Measurements from ENCODE around the gene CELSR1.

The CELSR1 gene

DNA sequence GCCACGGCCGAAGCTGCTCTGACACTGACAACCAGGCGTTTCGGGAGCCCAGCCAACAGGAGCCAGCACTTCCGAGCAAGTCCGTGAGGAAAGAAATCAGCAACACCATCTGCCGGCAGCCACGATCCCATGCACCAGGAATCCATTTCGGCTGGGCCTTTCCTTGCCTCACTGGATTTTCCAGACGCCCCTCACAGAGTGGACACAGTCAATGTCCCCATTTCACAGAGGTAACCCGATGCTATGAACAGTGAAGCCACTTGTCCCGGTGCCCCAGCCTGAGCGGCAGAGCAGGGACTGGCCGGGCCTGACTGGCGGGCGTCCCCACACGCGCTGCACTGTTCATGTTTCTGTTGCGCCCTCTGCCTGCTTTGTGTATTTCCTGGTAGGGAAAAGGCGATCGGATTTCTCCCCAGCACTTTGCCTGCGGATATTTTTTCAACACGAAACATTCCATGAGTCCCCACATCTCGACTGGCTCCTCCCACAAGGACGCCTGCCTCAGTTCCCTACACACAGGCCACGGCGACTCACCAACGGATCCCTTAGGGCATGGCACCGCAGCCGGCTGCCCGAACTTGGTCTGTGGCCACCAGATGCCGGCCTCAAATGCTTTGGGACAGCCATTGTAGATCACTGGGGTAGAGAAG is 146.6 kb downstream of the CELSR1 start:
- in situ Hi-C loops (cut with MboI; ENCODE audit: low pct_unique_long_range_greater_than_20kb, low sequenced_read_pairs, unreplicated experiment) = no loop called here
- TF ChIP-seq, protein P1, sequence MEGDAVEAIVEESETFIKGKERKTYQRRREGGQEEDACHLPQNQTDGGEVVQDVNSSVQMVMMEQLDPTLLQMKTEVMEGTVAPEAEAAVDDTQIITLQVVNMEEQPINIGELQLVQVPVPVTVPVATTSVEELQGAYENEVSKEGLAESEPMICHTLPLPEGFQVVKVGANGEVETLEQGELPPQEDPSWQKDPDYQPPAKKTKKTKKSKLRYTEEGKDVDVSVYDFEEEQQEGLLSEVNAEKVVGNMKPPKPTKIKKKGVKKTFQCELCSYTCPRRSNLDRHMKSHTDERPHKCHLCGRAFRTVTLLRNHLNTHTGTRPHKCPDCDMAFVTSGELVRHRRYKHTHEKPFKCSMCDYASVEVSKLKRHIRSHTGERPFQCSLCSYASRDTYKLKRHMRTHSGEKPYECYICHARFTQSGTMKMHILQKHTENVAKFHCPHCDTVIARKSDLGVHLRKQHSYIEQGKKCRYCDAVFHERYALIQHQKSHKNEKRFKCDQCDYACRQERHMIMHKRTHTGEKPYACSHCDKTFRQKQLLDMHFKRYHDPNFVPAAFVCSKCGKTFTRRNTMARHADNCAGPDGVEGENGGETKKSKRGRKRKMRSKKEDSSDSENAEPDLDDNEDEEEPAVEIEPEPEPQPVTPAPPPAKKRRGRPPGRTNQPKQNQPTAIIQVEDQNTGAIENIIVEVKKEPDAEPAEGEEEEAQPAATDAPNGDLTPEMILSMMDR (IDR thresholded peaks at IDR 0.05; ENCODE audit: extremely low read depth, insufficient read depth, missing control alignments) = no peak
- no peak for DNase-seq (ENCODE audit: low spot score)

DNA sequence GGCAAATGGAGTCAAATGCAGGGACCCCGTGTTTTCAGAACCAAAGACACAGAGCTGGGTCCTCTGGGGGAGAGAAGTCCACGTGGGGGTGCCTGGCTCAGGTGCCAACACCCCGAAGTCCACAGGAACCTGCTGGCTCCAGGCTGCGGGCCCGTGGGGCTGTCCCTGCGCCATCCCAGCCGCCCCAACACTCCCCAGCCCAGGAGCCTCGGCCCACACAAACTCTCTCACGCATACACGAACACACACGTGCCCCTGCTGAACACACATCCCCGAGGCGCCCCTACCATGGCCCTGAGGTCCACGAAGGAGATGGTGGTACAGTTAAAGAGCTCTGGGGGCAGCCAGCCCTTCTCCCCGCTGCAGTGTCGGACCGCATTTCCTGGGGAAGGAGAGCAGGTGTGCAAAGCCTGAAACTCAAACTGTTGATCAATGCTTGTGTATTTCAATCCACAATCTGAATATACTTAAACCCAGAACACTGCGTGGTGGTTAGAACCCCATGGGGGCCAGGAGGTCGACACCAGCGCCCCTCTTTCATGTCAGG is 147.2 kb downstream of the CELSR1 start:
- DNase-seq (ENCODE audit: low spot score) = no peak
- TF ChIP-seq, protein P1 (IDR thresholded peaks at IDR 0.05; ENCODE audit: extremely low read depth, insufficient read depth, missing control alignments) = no peak
- in situ Hi-C loops (cut with MboI; ENCODE audit: low pct_unique_long_range_greater_than_20kb, low sequenced_read_pairs, unreplicated experiment) = no loop called here

DNA sequence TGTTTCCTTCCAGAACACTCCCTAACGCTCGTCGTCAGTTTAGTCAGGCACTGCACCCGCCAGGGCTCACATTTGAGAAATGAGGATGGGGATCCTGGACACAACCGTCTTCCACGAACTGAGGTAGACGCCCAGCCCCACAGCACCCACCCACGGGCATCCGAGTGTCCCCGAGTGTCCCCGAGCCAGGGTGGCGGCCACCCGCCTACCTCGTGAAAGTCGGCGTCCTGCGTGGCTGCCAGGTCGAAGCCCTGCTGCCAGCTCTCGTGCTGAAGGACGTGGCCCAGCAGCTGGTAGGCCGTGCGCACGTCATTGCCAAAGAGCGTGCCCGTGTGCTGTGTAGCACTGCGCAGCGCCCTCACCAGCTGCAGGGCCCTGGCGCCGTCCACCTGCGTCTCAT is 148.3 kb downstream of the CELSR1 start:
- in situ Hi-C loops (cut with MboI; ENCODE audit: low pct_unique_long_range_greater_than_20kb, low sequenced_read_pairs, unreplicated experiment) = no loop called here

DNA sequence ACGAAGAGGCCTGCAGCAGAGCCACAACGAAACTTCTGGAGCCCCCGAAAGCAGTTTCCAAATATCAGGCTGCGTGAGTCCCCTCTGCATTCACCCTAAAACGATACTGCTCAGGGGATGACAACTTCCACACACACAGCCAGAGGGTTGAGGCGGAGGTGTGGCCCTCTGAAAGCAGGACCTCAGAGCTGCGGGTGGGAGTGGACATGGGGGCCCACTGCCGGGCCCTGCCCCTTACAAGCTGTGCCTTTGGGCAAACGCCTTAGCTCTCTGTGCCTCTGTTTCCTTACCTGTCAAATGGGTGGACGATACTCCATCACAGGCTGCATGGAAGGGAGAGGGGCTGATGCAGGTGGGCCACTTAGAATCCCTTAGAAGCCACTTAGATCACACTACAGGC is 148.8 kb downstream of the CELSR1 start:
- no peak for DNase-seq (ENCODE audit: low spot score)
- in situ Hi-C loops (cut with MboI; ENCODE audit: low pct_unique_long_range_greater_than_20kb, low sequenced_read_pairs, unreplicated experiment) = no loop called here
- TF ChIP-seq, protein P1 (IDR thresholded peaks at IDR 0.05; ENCODE audit: extremely low read depth, insufficient read depth, missing control alignments) = no peak

More for the DNA sequence above, 148.3 kb downstream of the CELSR1 start:
- TF ChIP-seq, protein P1 (IDR thresholded peaks at IDR 0.05; ENCODE audit: extremely low read depth, insufficient read depth, missing control alignments) = no peak
- DNase-seq (ENCODE audit: low spot score) = no peak

DNA sequence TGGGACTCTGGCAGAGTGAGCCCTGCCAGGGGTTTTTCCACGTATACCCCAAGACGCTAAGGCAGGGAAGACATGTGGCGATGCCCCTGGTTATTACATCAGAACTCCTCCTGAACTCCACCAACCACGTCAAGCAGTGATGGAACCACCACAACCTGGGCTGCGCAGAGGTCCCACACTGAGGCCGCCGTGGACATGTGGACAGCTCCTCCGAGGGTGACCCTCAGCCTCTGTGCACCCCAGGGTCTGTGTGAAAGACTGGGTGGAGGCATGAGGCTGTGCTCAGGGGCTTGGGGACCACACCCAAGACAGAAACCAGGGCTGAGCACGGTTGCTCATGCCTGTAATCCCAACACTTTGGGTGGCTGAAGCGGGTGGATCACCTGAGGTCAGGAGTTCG is 149.7 kb downstream of the CELSR1 start:
- in situ Hi-C loops (cut with MboI; ENCODE audit: low pct_unique_long_range_greater_than_20kb, low sequenced_read_pairs, unreplicated experiment) = no loop called here
- DNase-seq (ENCODE audit: low spot score) = no peak
- TF ChIP-seq, protein P1 (IDR thresholded peaks at IDR 0.05; ENCODE audit: extremely low read depth, insufficient read depth, missing control alignments) = no peak

DNA sequence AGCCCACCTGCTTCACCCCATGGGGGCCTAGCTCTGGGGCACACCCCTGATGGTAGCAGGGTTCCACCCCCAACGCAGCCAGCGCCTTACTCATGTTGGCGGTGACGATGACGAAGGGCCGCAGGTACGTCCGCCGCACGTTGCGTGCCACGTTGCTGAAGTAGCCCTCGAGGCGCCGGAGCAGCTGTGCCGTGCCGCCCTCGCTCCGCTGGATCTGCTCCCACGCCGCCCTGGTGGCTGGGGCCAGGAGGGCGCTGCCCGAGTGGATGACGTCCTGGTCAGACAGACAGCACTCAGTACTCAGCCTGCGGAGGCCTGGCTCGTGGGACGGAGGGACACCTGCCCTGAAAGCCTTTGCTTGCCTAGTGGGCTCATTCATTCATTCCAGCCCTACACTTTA is 151.1 kb downstream of the CELSR1 start:
- TF ChIP-seq, protein P1 (IDR thresholded peaks at IDR 0.05; ENCODE audit: extremely low read depth, insufficient read depth, missing control alignments) = no peak
- in situ Hi-C loops (cut with MboI; ENCODE audit: low pct_unique_long_range_greater_than_20kb, low sequenced_read_pairs, unreplicated experiment) = no loop called here
- DNase-seq (ENCODE audit: low spot score) = no peak

All from GM13977 (cell line).